HG02852 (cell line): ENCODE measurements around the gene SIRT4.
A peak's percentile ranks its signal among the peaks of the same experiment; 100 is the strongest.

Experiments
- ATAC-seq: cut with Tn5 transposase; IDR thresholded peaks from one replicate; pipeline ENCODE4 v1.9.1; 2021; ENCODE audit warnings: mild to moderate bottlenecking, moderate library complexity; ENCODE audit not compliant: unreplicated experiment

SIRT4 gene

DNA sequence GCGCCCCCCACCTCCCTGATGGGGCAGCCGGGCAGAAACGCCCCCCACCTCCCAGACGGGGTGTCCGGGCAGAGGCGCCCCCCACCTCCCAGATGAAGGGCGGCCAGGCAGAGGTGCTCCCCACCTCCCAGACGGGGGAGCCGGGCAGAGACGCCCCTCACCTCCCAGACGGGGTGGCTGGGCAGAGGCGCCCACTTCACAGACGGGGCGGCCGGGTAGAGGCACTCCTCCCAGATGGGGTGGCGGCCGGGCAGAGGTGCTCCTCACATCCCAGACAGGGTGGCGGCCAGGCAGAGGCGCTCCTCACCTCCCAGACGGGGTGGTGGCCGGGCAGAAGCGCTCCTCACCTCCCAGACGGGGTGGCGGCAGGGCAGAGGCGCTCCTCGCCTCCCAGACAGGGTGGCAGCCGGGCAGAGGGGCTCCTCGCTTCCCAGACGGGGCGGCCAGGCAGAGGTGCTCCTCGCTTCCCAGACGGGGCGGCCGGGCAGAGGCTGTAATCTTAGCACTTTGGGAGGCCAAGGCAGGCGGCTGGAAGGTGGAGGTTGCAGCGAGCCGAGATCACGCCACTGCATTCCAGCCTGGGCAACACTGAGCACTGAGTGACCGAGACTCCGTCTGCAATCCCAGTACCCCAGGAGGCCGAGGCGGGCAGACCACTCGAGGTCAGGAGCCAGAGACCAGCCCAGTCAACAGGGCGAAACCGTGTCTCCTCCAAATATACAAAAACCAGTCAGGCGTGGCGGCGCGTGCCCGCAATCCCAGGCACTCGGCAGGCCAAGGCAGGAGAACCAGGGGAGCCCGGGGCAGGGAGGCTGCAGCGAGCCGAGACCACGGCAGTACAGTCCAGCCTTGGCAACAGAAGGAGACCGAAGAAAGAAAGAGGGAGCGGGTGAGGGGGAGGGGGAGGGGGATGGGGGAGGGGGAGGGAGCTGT is 23.7 kb upstream of the SIRT4 start:
- no peak for ATAC-seq

- no peak for ATAC-seq
Measured at GRCh38 chr12:120283318-120283717, 18.8 kb upstream of the SIRT4 start.

DNA sequence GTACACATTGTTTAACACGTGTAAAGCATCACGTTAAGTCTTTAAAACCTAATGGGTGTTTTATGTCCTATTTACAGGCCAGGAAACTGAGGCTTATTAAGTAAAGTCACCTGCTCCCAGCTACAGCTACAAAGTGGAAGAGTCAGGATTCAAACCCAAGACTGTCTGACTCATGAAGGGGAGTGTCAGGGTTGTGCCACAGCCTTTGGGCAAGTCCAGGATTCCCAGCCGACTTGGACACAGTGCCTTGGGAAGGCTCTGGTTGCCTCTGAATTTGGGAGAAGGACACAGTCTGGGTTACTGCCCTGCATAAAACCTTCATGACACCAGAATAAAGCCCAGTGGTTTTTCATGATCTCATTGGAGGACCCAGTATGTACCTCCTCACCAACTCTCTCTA is 17.7 kb upstream of the SIRT4 start:
- no peak for ATAC-seq

GRCh38 chr12:120286768-120287490 is 15.2 kb upstream of the SIRT4 start:
- no peak for ATAC-seq

- ATAC-seq, result no peak
Measured at GRCh38 chr12:120287491-120287890, 14.6 kb upstream of the SIRT4 start.

DNA sequence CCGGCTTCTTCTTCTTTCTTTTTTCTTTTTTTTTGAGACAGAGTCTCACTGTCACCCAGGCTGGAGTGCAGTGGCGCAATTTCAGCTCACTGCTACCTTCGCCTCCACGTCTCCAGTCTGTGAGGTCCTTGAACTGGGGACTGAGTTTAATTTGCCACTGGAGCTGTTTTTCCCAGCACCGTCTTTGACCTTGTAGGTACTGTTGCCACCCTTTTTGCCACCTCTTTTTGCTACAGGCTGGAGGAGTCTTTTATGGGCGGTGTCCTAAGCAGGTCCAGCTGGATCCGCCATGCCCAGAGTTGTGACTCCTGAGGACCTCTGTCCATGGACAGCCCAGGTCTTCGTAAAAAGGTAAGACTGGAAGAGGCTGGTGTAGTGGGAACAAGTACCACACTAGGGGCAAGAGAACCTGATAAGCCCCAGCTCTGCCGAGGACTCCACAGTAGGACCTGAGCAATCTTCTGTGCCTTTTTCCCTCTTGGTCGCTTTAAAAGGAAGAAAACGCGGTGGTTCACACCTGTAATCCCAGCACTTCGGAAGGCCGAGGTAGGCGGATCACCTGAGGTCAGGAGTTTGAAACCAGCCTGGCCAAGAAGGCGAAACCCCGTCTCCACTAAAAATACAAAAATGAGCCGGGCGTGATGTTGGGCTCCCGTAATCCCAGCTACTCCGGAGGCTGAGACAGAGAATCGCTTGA is 11.4 kb upstream of the SIRT4 start:
- ATAC-seq, result no peak

- peak; percentile 9 for ATAC-seq
Measured at GRCh38 chr12:120292411-120292660, 9.8 kb upstream of the SIRT4 start.

GRCh38 chr12:120292661-120293531 is 9.2 kb upstream of the SIRT4 start, which contains the start of gene RNU4-1:
TSS of gene RNU4-1 (minus strand) at chr12:120293237.
- ATAC-seq, result peak; percentile 34

GRCh38 chr12:120314220-120314619 is 12.1 kb downstream of the SIRT4 start:
- ATAC-seq, result no peak

GRCh38 chr12:120316798-120317223 is 14.7 kb downstream of the SIRT4 start:
- ATAC-seq, result no peak

DNA sequence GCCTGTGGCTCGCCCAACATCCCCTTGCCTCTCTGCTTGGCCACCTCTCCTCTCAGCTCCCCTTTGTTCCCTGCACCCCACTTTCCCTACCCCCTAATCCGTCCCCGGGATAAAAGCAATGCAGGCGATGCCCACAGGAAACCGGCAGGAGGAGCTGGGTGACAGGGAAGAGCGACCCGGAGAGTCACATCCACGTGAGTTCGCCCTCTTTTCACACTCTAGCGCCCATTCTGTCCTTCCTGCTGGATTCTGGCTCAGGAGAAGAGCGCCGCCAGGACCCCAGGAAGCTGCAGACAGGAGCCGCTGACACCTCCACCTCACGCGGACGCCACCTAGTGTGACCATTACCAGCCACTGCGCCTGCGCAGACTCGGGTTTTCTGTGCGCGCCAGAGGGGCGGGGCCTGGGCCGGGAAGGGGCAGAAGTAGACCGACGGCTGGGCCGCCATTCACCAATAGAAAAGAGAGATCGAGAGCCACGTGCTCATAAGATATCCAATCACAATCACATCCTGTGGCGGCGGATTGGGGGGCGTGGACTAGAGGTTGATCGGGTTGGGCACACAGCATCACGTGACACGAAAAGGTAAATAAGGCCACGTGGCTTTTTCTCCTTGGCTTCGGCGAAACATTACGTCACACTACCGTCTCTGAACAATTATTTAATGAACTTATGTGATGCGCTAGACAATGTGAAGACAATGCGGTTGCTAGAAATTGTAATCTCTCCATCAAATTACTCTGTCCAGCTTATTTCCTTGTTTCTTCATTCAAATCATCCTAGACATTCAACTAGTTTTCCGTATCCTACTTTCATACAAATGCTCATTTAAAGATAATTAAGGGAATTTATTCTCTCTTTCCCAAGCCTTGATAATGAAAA is 15.3 kb downstream of the SIRT4 start:
- ATAC-seq, result peak; percentile 99

DNA sequence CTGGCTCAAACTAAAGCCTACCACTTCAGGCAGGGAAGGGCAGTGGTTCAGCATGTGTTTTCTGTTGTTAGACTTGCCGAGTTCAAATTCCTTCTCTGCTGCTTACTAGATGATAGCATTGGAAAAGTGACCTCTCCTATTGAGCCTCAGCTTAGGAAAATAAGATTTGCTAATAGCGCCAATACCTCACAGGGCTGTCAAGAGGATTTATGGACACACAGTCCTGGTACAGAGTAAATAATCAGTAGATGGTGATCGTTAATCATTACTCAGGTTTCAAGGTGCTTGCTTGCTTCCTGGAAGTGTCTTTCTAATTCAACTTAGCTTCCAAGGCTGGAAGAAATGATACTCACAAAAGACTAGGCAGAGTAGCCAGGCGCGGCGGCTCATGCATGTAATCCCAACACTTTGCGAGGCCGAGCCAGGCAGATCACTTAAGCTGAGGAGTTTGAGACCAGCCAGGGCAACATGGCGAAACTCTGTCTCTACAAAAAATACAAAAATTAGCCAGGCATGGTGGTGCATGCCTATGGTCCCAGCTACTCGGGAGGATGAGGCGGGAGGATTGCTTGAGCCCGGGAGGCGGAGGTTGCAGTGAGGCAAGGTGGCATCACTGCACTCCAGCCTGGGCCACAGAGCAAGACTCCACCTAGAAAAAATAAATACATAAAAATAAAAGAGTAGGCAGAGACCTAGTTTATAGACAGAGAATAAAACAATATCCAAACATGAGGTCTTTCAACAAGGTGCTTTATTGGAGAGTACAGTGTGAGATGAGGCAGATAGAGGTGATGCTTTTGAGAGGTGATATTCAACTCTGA is 19.5 kb downstream of the SIRT4 start:
- no peak for ATAC-seq

DNA sequence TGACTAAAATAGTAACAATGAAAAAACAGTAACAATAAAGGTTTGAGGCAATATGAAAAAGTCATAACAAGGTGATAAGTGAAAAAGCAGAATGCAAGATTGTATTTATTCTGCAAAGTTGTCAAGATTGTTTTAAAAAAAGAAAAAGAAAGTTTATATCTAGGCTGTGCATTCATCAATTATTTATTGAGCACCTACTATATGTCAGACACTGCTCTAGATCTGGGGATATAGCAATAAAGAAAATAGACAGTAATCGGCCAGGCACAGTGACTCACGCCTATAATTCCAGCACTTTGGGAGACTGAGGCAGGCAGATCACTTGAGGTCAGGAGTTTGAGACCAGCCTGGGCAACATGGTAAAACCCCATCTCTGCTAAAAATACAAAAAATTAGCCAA is 21.7 kb downstream of the SIRT4 start:
- ATAC-seq, result no peak

GRCh38 chr12:120324841-120325417 is 22.8 kb downstream of the SIRT4 start:
- no peak for ATAC-seq

- no peak for ATAC-seq
Measured at GRCh38 chr12:120327593-120327992, 25.5 kb downstream of the SIRT4 start, which contains the start of gene PLA2G1B. TSS of gene PLA2G1B (minus strand) at chr12:120327779. CDS start at chr12:120327753, 26 bp downstream.

DNA sequence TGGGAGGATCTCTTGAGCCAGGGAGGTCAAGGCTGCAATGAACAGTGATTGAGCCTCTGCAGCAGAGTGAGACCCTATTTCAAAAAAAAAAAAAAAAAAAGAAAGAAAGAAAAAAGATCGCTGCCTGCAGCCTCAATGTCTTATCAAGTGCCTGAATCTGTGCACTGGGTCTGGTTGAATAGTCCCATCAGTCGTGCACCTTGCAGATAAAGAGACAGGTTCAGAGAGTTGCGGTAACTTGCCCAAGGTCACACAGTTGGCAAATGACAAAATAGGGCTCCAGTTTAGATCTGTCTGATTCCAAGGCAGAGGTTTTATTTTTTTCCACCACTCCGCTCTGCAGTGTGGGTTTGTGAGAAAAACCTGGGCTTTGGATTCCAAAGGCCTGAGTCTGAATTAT is 26.1 kb downstream of the SIRT4 start:
- ATAC-seq, result no peak

DNA sequence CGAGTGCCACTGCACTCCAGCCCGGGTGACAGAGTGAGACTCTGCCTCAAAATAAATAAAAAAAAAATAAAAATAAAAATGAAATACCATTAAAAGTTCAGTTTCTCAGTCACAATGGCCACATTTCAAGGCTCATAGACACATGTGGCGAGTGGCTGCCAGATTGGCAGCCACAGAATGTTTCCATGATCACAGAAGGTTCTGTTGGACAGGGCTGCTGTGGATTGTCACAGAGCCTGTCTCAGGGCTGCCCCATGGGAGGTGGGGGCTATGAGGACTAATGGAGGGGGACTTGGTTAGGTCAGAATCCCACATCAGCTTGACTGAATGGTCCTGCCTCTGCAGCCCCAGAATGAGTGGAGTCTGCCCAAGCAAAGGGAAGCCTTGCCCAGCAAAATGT is 29.3 kb downstream of the SIRT4 start:
- ATAC-seq, result no peak

- no peak for ATAC-seq
Measured at GRCh38 chr12:120332041-120332440, 29.9 kb downstream of the SIRT4 start.
